Activated CD8-positive, alpha-beta memory T cell treated with anti-CD3 and anti-CD28 coated beads for 1 hour (primary cell): Measurements from ENCODE around the gene DYNC2H1.

Source experiments
- DNase-seq, 2 donors: peaks; one replicate each; pipeline ENCODE4 v3.0.0-alpha.2; 2020; ENCODE audit warnings: low read depth in 1 of 2; ENCODE audit errors: extremely low read depth in 1 of 2

The DYNC2H1 gene

DNA sequence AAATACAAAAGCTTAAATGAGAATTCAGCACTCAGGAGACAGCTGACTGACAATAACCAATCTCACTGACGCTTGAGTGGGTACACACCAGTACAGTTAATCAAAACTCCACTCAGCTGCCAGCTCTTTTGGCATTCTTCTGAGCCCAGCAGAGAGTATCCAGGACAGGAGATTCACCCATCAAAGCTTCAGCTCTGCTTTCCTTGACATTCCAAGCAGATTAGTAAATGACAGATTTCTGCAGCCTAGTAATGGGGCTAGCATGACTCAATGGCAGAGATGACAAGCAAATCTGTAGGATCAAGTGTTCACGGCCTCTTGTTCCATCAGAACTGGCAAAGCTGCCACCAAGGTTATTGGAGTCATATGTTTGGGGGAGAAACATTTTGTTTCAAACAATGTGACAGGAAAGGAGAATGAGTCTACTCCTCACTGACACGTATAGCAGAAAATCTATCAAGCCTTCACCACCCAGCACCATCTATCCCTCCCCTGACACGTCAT is 420.0 kb downstream of the DYNC2H1 start:
- DNase-seq = no peak
